HG02610 (cell line): ENCODE measurements around the gene SLC25A33.
A peak's percentile ranks its signal among the peaks of the same experiment; 100 is the strongest.

Experiments used
- ATAC-seq: cut with Tn5 transposase; IDR thresholded peaks from one replicate; pipeline ENCODE4 v1.9.1; 2021; ENCODE audit warnings: mild to moderate bottlenecking, moderate library complexity; ENCODE audit not compliant: unreplicated experiment

SLC25A33 gene

GRCh38 chr1:9586147-9586766 lies 47.0 kb downstream of the SLC25A33 start:
- ATAC-seq = no peak

GRCh38 chr1:9588551-9589143 lies 49.4 kb downstream of the SLC25A33 start, which contains the start of gene TMEM201:
TSS of gene TMEM201 (plus strand) at chr1:9588911. CDS start at chr1:9588931, 20 bp downstream.
- ATAC-seq = peak; percentile 70

GRCh38 chr1:9589144-9589718 lies 50.0 kb downstream of the SLC25A33 start:
- peak; percentile 1 for ATAC-seq

DNA sequence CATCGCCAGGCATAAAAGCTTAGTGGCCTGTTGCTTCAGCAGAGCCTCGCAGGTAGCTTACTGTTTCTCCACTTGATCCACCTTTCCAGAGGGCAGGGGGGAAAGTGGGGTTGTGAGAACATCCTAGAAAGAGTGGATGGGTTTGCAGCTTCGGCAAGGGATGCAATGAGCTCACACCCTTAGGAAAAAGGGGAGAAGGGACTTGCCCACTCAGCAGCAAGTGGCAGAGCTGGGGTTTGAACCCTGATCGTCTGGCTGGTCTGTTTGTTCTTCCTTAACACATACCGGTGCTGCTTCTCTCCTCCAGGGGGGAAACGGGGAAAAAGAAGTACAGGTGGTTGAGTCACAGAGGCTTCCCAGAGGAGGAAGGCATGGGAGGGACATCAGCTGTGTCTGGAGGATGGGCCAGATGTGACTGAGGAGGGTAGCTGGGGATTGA lies 50.5 kb downstream of the SLC25A33 start:
- ATAC-seq = no peak

DNA sequence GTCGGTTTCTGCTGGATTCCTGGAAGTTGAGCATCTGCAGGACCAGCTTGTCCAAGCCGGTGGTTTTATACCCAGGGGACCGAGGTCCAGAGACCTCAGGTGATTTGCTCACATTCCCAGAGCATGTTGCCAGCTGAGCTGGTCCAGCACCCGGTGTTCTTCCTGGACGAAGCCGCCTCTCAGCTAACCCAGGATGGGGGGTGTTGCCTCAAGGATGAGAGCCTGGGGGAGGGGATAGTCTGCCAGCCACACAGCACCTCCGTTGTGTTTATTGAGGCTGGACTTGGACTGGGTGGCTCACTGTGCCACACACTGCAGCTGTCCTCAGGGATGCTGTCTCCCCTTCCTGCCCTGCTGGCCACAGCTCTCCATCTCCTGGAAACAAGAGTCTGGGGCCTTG lies 50.9 kb downstream of the SLC25A33 start:
- ATAC-seq = no peak

GRCh38 chr1:9590945-9591668 lies 51.8 kb downstream of the SLC25A33 start:
- no peak for ATAC-seq

GRCh38 chr1:9591669-9592509 lies 52.6 kb downstream of the SLC25A33 start:
- no peak for ATAC-seq

GRCh38 chr1:9592510-9593075 lies 53.3 kb downstream of the SLC25A33 start:
- ATAC-seq = no peak

DNA sequence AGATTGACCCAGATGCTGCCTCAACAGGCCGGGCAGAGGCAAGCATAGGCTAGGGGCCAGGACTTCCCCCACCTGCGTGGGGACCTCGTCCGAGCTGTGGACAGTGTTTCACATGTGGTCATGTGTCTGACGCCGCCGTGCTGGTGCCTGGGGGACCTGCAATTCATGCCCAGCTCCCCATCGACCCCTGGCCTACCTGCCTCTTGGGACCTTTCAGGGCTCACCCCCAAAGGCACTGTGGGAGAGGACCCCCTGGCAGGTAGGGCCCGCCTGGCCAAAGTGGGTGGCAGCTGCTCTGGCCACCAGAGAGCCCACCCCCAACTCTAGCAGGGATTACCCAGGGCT lies 53.9 kb downstream of the SLC25A33 start:
- no peak for ATAC-seq

DNA sequence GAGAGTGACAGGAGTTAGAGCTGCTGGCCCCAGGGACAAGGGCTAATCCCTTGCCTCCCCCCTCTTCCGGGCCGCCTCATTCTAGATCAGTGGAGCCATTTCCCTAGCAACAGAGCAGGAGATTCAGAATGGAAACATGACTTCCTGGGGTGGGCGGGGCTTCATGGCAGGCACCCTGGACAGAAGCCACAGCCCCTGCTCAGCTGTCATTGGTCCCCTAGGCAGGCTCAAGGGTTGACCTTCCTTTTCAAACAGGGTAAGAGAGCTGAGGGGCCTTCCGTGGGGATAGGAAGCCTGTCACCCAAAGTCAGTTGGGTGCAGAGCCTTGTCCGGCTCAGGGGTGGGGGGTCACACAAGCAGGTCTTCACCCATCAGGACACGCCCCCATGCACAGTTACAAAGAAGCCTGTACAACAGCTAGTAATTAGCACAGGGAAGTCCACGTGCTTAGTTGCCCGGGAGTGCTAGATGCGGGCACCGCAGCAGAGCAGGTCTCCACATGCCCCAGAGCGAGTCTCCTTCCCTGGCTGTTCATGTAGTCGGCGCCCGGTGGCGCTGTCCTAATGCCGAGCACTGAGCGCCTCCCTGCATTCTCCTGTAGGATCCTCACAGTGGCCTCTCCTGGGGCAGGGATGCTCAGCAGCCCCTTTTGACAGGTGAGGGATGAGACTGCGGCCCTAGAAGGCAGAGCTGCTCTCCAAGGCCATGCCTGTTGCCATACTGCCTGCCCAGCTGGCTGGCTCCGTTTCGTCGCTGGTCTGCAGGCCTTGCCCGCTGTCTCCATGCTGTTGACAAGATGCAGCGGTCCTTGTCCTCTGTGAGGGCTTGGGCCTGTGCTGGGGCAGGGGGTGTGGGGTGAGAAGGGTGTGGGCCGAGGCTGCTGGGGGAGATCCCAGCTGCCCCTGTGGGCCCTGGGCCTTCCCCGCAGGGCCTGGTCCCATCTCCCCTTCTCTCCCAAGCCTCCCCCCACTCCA lies 54.5 kb downstream of the SLC25A33 start:
- ATAC-seq = peak; percentile 37

GRCh38 chr1:9594471-9595155 lies 55.3 kb downstream of the SLC25A33 start:
- no peak for ATAC-seq

DNA sequence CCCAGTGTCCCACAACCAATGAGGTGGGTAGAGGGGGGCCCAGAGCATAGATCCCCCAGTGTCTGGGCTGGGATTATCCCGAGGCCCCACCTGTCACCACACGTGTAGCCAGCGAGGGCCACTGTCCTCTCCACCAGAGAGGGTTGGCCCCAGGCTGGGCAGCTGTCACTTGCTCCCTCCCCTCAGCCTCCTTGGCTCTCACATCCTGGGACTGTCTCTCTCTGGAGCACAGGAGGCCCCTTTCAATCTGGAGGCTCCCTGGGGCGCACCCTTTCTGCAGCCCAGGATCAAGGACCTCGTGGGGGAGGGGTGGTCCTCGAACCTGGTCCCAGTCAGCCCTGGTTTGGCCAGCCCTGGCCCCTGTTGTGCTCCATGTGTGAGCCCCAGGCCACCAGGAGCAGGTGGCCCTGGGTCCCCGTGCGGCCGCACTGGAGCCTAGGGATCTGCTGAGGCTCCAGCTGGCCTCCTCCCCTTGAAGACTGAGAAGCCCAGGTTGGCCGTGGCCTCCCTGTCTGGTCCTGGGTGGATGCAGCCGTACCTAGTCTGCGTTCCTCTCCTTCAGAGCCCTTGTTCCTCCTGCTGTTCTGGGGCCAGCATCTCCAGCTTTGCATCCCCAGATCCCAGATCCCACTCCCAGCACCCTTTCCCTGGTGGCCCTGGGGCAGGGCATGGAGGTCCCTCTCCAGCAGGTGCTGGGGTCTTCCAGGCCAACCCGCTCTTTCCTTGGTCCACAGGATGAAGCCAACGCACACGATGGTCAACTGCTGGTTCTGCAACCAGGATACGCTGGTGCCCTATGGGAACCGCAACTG lies 56.1 kb downstream of the SLC25A33 start:
- no peak for ATAC-seq

- no peak for ATAC-seq
These were observed 56.7 kb downstream of the SLC25A33 start for GRCh38 chr1:9595968-9596340.

DNA sequence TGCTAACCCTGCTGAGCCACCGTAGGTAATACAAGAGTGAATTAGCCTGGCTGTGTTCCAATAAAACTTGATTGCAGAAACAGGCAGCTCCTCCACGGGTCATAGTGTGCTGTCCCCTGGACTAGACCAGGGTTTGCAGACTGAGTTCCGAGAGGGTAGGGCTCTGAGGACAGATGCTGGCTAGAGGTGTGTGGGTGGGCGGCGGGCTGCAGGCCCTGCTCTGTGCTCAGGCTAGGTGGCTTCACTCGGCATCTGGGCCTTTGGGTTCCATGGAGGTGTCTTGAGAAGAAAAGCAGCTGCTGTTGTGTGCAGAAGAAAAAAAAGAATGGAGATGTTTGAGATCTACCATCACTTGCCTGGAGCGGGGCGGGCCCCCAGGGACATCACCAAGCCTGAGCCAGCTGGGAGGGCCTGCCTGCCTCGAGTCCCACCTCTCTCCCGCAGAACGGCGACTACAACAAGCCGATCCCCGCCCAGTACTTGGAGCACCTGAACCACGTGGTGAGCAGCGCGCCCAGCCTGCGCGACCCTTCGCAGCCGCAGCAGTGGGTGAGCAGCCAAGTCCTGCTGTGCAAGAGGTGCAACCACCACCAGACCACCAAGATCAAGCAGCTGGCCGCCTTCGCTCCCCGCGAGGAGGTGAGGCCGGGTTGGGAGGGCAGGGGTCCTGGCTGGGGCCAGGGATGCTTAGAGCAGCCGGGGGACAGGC lies 57.3 kb downstream of the SLC25A33 start:
- ATAC-seq = no peak

DNA sequence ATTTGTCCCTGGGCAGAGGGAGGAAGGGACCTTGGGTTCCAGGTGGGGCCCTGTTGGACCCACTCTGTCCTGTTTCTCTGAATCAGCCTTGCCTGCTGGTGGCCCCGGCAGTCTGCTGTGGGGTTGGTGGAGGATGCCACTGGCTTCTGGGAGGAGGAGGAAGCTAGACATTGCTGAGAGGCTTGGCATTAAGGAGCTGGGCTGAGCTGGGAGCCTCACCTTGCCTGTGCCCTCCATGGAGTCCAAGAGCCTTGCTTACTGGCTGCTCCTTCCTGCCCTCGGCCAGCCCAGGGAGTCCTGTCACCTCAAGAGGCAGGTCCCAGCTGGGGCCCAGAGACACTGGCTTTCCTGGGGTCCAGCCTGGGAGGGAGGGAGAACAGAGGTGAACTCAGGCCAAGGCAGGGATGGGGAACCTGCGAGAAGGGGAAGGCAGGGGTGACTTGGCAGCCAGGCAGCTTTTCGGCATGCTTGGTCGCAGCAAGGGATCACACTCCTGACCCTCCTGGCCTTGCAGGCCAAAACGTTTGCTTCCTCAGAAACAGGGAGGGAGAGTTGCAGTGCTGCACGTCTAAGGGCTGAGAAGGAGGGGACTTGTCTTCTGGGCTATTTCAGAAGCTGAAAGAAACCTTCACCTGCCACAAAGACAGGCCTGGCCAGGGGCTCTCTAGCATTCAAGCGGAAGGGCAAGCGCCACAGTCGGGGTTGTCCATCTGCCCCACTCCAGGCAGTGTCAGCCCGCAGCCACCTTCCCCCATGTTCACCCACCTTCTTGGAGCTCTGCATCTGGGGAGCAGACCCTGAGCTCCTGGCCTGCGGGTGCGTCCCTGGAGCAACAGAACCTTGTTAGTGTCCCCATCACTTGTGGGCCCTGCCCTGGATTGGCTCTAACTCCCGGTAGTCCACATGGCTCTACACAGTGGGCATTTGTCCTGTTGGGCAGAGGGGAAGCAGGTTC lies 58.4 kb downstream of the SLC25A33 start:
- no peak for ATAC-seq

GRCh38 chr1:9598316-9598700 lies 59.0 kb downstream of the SLC25A33 start:
- no peak for ATAC-seq
